HCT116 (cell line): ENCODE data around the gene EML3. TPM values are rescaled to one million over a fixed set of nuclear protein-coding genes. Genes with fewer than 3 reads are reported as not detected.
"Not testable (repeated sequence)": the region's sequence is repeated elsewhere in the genome, so short reads cannot be mapped to it uniquely, and the experiment has no call there.

ENCODE experiments used
- ATAC-seq: fragments of 200-7000 bp; cut with Tn5 transposase; 2 replicates; pipeline ENCODE4 v1.9.1; 2020; ENCODE audit warnings: mild to moderate bottlenecking, moderate library complexity
- BruUV-seq: library from RNA; stranded (reverse); fragments of 400-500 nt; replicated peaks from 2 replicates; lab custom pipeline; 2021; lab: Mats Ljungman, UMichigan
- CTCF ChIA-PET: fragments of 300-600 bp; sonication (Branson Sonifier 250); formaldehyde crosslinking; loops from one replicate; lab custom pipeline; 2021; ENCODE audit warnings: antibody characterized with exemption; lab: Charles Lee
- POLR2A ChIA-PET: fragments of 300-600, 350-600 bp; sonication (Branson Sonifier 250); formaldehyde crosslinking; loops from one replicate; lab custom pipeline; 2021; ENCODE audit warnings: antibody characterized with exemption; lab: Charles Lee
- RAD21 ChIA-PET, 2 experiments: fragments of 300-600 bp; sonication (Branson Sonifier 250); formaldehyde crosslinking; loops; one replicate each; lab custom pipeline; 2023; ENCODE audit warnings: low total read pairs in 2 of 2; ENCODE audit not compliant: uncharacterized antibody in 2 of 2, unreplicated experiment in 2 of 2, low non-redundant PET in 1 of 2; lab: Charles Lee
- DNase-seq: peaks from one replicate; pipeline ENCODE4 v3.0.0-alpha.2; 2010; ENCODE audit warnings: low read depth, low spot score
- H2AFZ ChIP-seq: fragments of 200-600 bp; shearing (Covaris generic), sonication (generic); 2 replicates; pipeline ENCODE4 v1.6.1; 2017; ENCODE audit warnings: low read depth, mixed run types, mixed read lengths, antibody characterized with exemption, low read length; ENCODE audit not compliant: poor library complexity, severe bottlenecking
- H3K27ac ChIP-seq: 2 replicates; pipeline ENCODE4 v1.5.1; 2012; ENCODE audit warnings: low read depth, low read length
- H3K27me3 ChIP-seq: fragments of 200-600 bp; sonication (generic); 2 replicates; pipeline ENCODE4 v1.6.1; 2016; ENCODE audit warnings: mixed run types, low read length, mixed read lengths; ENCODE audit not compliant: insufficient read depth
- H3K36me3 ChIP-seq, 2 experiments: fragments of 200-500 bp in 1 of 2; fragments of 200-600 bp in 1 of 2; sonication (Bioruptor generic) in 1 of 2; sonication (generic) in 1 of 2; 2 replicates each; pipeline versions ENCODE4 v1.5.1 to v1.6.1; 2014 to 2016; ENCODE audit warnings: low read length in 2 of 2, inconsistent platforms in 1 of 2, mixed read lengths in 1 of 2, mixed run types in 1 of 2; ENCODE audit not compliant: insufficient read depth in 2 of 2, control insufficient read depth in 1 of 2
- H3K4me1 ChIP-seq, 2 experiments: fragments of 200-600 bp in 1 of 2; sonication (generic) in 1 of 2; 2 replicates each; pipeline versions ENCODE4 v1.5.1 to v1.6.1; 2012 to 2017; ENCODE audit warnings: low read length in 2 of 2, inconsistent platforms in 1 of 2, mild to moderate bottlenecking in 1 of 2, mixed read lengths in 1 of 2, mixed run types in 1 of 2, moderate library complexity in 1 of 2; ENCODE audit not compliant: insufficient read depth in 2 of 2, control insufficient read depth in 1 of 2
- H3K4me2 ChIP-seq: fragments of 200-600 bp; sonication (generic); 2 replicates; pipeline ENCODE4 v1.6.1; 2017; ENCODE audit warnings: mixed run types, low read length, mixed read lengths
- H3K4me3 ChIP-seq, 2 experiments: fragments of 200-600 bp in 1 of 2; sonication (generic) in 1 of 2; replicated peaks in 1 of 2; 2 replicates each; pipeline ENCODE4 v1.5.1; 2011 to 2016; ENCODE audit warnings: low read length in 2 of 2, control low read depth in 1 of 2, low read depth in 1 of 2, mild to moderate bottlenecking in 1 of 2, mixed read lengths in 1 of 2, mixed run types in 1 of 2
- H3K79me2 ChIP-seq: fragments of 200-600 bp; sonication (generic); 2 replicates; pipeline ENCODE4 v1.6.1; 2017; ENCODE audit warnings: mild to moderate bottlenecking, mixed run types, low read length, moderate library complexity, mixed read lengths; ENCODE audit not compliant: insufficient read depth
- H3K9ac ChIP-seq: fragments of 200-600 bp; sonication (generic); 2 replicates; pipeline ENCODE4 v1.6.1; 2016; ENCODE audit warnings: low read length, mixed read lengths
- H3K9me2 ChIP-seq: fragments of 200-600 bp; sonication (generic), shearing (Covaris generic); 2 replicates; pipeline ENCODE4 v1.6.1; 2017; ENCODE audit warnings: mixed run types, mild to moderate bottlenecking, moderate library complexity; ENCODE audit not compliant: insufficient read depth
- H3K9me3 ChIP-seq, 2 experiments: fragments of 200-500 bp in 1 of 2; fragments of 200-600 bp in 1 of 2; sonication (Bioruptor generic) in 1 of 2; sonication (generic) in 1 of 2; 2 replicates each; pipeline ENCODE4 v1.6.1; 2014 to 2017; ENCODE audit warnings: low read length in 2 of 2, mixed read lengths in 2 of 2, inconsistent platforms in 1 of 2, low read depth in 1 of 2, mild to moderate bottlenecking in 1 of 2, mixed run types in 1 of 2, moderate library complexity in 1 of 2; ENCODE audit not compliant: control insufficient read depth in 1 of 2, insufficient read depth in 1 of 2
- H4K20me1 ChIP-seq: fragments of 200-600 bp; sonication (generic), shearing (Covaris generic); 2 replicates; pipeline ENCODE4 v1.6.1; 2017; ENCODE audit warnings: mixed run types, mild to moderate bottlenecking, moderate library complexity; ENCODE audit not compliant: insufficient read depth
- CBX3 ChIP-seq: IDR thresholded peaks from 2 replicates; pipeline ENCODE4 v1.6.1; 2012; ENCODE audit warnings: low read depth
- EZH2phosphoT487 ChIP-seq: fragments of 200-600 bp; IDR thresholded peaks from 2 replicates; pipeline ENCODE4 v1.6.1; 2018; ENCODE audit warnings: antibody characterized with exemption, borderline replicate concordance
- intact Hi-C: fragments of 100-400 bp; cut with micrococcal nuclease; formaldehyde crosslinking; loops from 2 replicates; pipeline ENCODE4 v1.10.0; 2022
- total RNA-seq: library from RNA; stranded (reverse); gene quantifications from one replicate; pipeline ENCODE4 v1.2.1, GENCODE V29; 2021; ENCODE audit not compliant: unreplicated experiment

The EML3 gene
- total RNA-seq, 1 experiment from 2014 or later, result 124 TPM

DNA sequence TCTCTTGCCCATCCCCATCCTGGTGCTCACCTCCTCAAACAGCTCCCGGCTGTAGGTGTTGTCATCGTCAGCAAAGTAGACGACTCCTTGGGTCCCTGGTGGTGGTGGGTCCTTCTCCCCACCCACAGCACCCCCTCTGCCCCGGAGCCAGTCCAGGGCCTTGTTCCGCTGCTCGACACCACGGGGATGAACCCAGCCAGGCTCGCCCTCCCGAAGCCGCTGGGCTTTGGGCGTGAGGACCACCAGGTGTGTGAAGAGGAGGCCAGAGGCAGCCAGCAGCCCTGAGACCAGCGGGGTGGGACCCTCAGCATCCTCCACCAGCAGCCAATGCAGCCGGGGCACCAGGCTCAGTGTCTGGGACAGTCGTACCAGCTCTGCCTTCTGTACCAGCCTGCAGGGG is 4.4 kb upstream of the EML3 start:
- ATAC-seq, H3K27me3 ChIP-seq, CTCF ChIA-PET, POLR2A ChIA-PET, H3K9me3 ChIP-seq, H3K9ac ChIP-seq, RAD21 ChIA-PET, H3K9me2 ChIP-seq, DNase-seq, H3K36me3 ChIP-seq, H3K4me3 ChIP-seq, intact Hi-C loops, BruUV-seq, H4K20me1 ChIP-seq, H3K4me2 ChIP-seq, H2AFZ ChIP-seq: not testable (repeated sequence)
- peak overlapping the region; percentile 17; the same call in 1 of the 2 replicates for H3K27ac ChIP-seq
- peaks cover 27 to 42% of the 10 kb centered on the region in 2 experiments for H3K4me1 ChIP-seq
- peaks cover 16% of the 10 kb centered on the region for H3K79me2 ChIP-seq

- Histone ChIP-seq H3K27ac (peak overlapping the region; percentile 83), H3K36me3 (peaks cover 0 to 4% of the 10 kb centered on the region in 2 experiments; a peak in 2 of 4 replicates), H3K79me2 (peaks cover 17% of the 10 kb centered on the region), H4K20me1 (no peaks in the 10 kb centered on the region), H3K9me2 (no peaks in the 10 kb centered on the region), H3K4me1 (peaks cover 30 to 48% of the 10 kb centered on the region in 2 experiments), H3K27me3 (no peaks in the 10 kb centered on the region), H3K9ac (peak overlapping the region; percentile 93; the same call in 1 of the 2 replicates), H3K4me3 (no peak overlapping the region), H2AFZ (no peak overlapping the region), H3K4me2 (peak overlapping the region; percentile 87; the same call in 1 of the 2 replicates), H3K9me3 (no peaks in the 10 kb centered on the region)
- intact Hi-C loops, result no loop called here
- ChIA-PET CTCF (no interaction called here), RAD21 (no interaction called here), POLR2A (no interaction called here)
- ATAC-seq (no peak), DNase-seq (no peak)
- no peak for TF ChIP-seq CBX3
- no peak for TF ChIP-seq EZH2phosphoT487
- BruUV-seq, result no TSS peak
These were observed 2.9 kb upstream of the EML3 start for GRCh38 chr11:62615521-62615920.
